H9 (cell line): ENCODE results near the gene KLF11. TPM values are rescaled to one million over a fixed set of nuclear protein-coding genes. Genes with fewer than 3 reads are reported as not detected.

Experiments
- DNase-seq: peaks from one replicate; pipeline ENCODE4 v3.0.0-alpha.2; 2017
- H2AFZ ChIP-seq: one replicate; pipeline ENCODE4 v1.6.1; 2013; ENCODE audit warnings: mild to moderate bottlenecking, low read length, control low read depth, moderate library complexity
- H2AK5ac ChIP-seq: 2 replicates; pipeline ENCODE4 v1.6.1; 2013; ENCODE audit warnings: low read length, control low read depth, mixed read lengths; ENCODE audit not compliant: insufficient read length
- H2BK120ac ChIP-seq: one replicate; pipeline ENCODE4 v1.6.1; 2013; ENCODE audit warnings: low read depth, mild to moderate bottlenecking, low read length, control low read depth, inconsistent platforms; ENCODE audit not compliant: poor library complexity, severe bottlenecking
- H2BK12ac ChIP-seq: 2 replicates; pipeline ENCODE4 v1.6.1; 2013; ENCODE audit warnings: low read length, control low read depth, mixed read lengths, low read depth; ENCODE audit not compliant: insufficient read length
- H2BK15ac ChIP-seq: 2 replicates; pipeline ENCODE4 v1.6.1; 2013; ENCODE audit warnings: low read depth, low read length, control low read depth
- H2BK20ac ChIP-seq: one replicate; pipeline ENCODE4 v1.6.1; 2013; ENCODE audit warnings: low read depth, mild to moderate bottlenecking, low read length, control low read depth, inconsistent platforms; ENCODE audit not compliant: poor library complexity, severe bottlenecking
- H2BK5ac ChIP-seq: 2 replicates; pipeline ENCODE4 v1.6.1; 2013; ENCODE audit warnings: low read length, control low read depth, mixed read lengths; ENCODE audit not compliant: insufficient read length
- H3K14ac ChIP-seq: 2 replicates; pipeline ENCODE4 v1.6.1; 2013; ENCODE audit warnings: low read length, control low read depth; ENCODE audit not compliant: insufficient read depth
- H3K18ac ChIP-seq: 2 replicates; pipeline ENCODE4 v1.6.1; 2013; ENCODE audit warnings: low read depth, mild to moderate bottlenecking, mixed read lengths, low read length, control low read depth; ENCODE audit not compliant: insufficient read length
- H3K23ac ChIP-seq: 2 replicates; pipeline ENCODE4 v1.6.1; 2013; ENCODE audit warnings: low read length, control low read depth, mixed read lengths, low read depth; ENCODE audit not compliant: insufficient read length
- H3K23me2 ChIP-seq: 2 replicates; pipeline ENCODE4 v1.6.1; 2013; ENCODE audit warnings: low read depth, mild to moderate bottlenecking, mixed read lengths, low read length, control low read depth; ENCODE audit not compliant: insufficient read length, poor library complexity, severe bottlenecking
- H3K27ac ChIP-seq: 2 replicates; pipeline ENCODE4 v1.5.1; 2013; ENCODE audit warnings: low read length, control low read depth, mixed read lengths, low read depth; ENCODE audit not compliant: insufficient read length
- H3K27me3 ChIP-seq: 2 replicates; pipeline ENCODE4 v1.6.1; 2013; ENCODE audit warnings: low read length, control low read depth, inconsistent platforms; ENCODE audit not compliant: insufficient read depth
- H3K4ac ChIP-seq: 2 replicates; pipeline ENCODE4 v1.6.1; 2013; ENCODE audit warnings: low read depth, mild to moderate bottlenecking, control low read depth, inconsistent platforms, low read length, moderate library complexity
- H3K4me1 ChIP-seq: 2 replicates; pipeline ENCODE4 v1.6.1; 2013; ENCODE audit warnings: low read length, control low read depth, inconsistent platforms; ENCODE audit not compliant: insufficient read depth
- H3K4me2 ChIP-seq: 2 replicates; pipeline ENCODE4 v1.6.1; 2013; ENCODE audit warnings: low read length, control low read depth, mixed read lengths; ENCODE audit not compliant: insufficient read length, insufficient read depth
- H3K56ac ChIP-seq: 2 replicates; pipeline ENCODE4 v1.6.1; 2013; ENCODE audit warnings: low read depth, mild to moderate bottlenecking, mixed read lengths, low read length, control low read depth; ENCODE audit not compliant: insufficient read length
- H3K79me1 ChIP-seq: 2 replicates; pipeline ENCODE4 v1.6.1; 2013; ENCODE audit warnings: low read depth, mild to moderate bottlenecking, moderate library complexity, low read length, control low read depth, inconsistent platforms; ENCODE audit not compliant: insufficient read depth, poor library complexity, severe bottlenecking
- H3K79me2 ChIP-seq: 2 replicates; pipeline ENCODE4 v1.6.1; 2013; ENCODE audit warnings: low read length, control low read depth, inconsistent platforms; ENCODE audit not compliant: insufficient read depth
- H3K9ac ChIP-seq: 2 replicates; pipeline ENCODE4 v1.6.1; 2013; ENCODE audit warnings: low read length, control low read depth, mixed read lengths; ENCODE audit not compliant: insufficient read length; ENCODE audit errors: extremely low read depth
- H3K9me3 ChIP-seq: one replicate; pipeline ENCODE4 v1.6.1; 2013; ENCODE audit warnings: low read depth, low read length, inconsistent platforms; ENCODE audit not compliant: control insufficient read depth
- H3T11ph ChIP-seq: one replicate; pipeline ENCODE4 v1.6.1; 2013; ENCODE audit warnings: mild to moderate bottlenecking, low read length, control low read depth, inconsistent platforms
- H4K20me1 ChIP-seq: one replicate; pipeline ENCODE4 v1.6.1; 2013; ENCODE audit not compliant: control insufficient read depth, insufficient read length, insufficient read depth
- H4K5ac ChIP-seq: 2 replicates; pipeline ENCODE4 v1.6.1; 2013; ENCODE audit warnings: low read depth, mild to moderate bottlenecking, mixed read lengths, low read length, control low read depth; ENCODE audit not compliant: insufficient read length
- H4K8ac ChIP-seq: replicated peaks from 2 replicates; pipeline ENCODE4 v1.6.1; 2013; ENCODE audit warnings: low read length, control low read depth, mixed read lengths, low read depth; ENCODE audit not compliant: insufficient read length
- H4K91ac ChIP-seq: 2 replicates; pipeline ENCODE4 v1.6.1; 2013; ENCODE audit warnings: low read depth, mild to moderate bottlenecking, moderate library complexity, mixed read lengths, low read length, control low read depth; ENCODE audit not compliant: insufficient read length
- H3K27ac Mint-ChIP-seq, 3 experiments: 2 replicates in 2 of 3; 3 replicates in 1 of 3; pipeline ENCODE4 v1.8.0; 2020 to 2021; ENCODE audit warnings: mixed read lengths in 3 of 3, mild to moderate bottlenecking in 1 of 3, moderate library complexity in 1 of 3
- H3K27me3 Mint-ChIP-seq: 2 replicates; pipeline ENCODE4 v1.8.0; 2021; ENCODE audit warnings: low read depth, mild to moderate bottlenecking, moderate library complexity, mixed read lengths
- H3K36me3 Mint-ChIP-seq, 3 experiments: 2 replicates in 2 of 3; 3 replicates in 1 of 3; pipeline ENCODE4 v1.8.0; 2020 to 2021; ENCODE audit warnings: low read depth in 3 of 3, mixed read lengths in 3 of 3; ENCODE audit not compliant: insufficient read depth in 1 of 3
- H3K4me1 Mint-ChIP-seq, 2 experiments: 2 replicates each; pipeline ENCODE4 v1.8.0; 2020; ENCODE audit warnings: mixed read lengths in 2 of 2
- H3K4me3 Mint-ChIP-seq, 2 experiments: 2 replicates in 1 of 2; 3 replicates in 1 of 2; pipeline ENCODE4 v1.8.0; 2020 to 2021; ENCODE audit warnings: mild to moderate bottlenecking in 2 of 2, mixed read lengths in 2 of 2, moderate library complexity in 1 of 2
- H3K9me3 Mint-ChIP-seq, 2 experiments: 2 replicates in 1 of 2; 3 replicates in 1 of 2; pipeline ENCODE4 v1.8.0; 2020; ENCODE audit warnings: mild to moderate bottlenecking in 2 of 2, mixed read lengths in 2 of 2, moderate library complexity in 1 of 2
- CTCF ChIP-seq: fragments of 200-600 bp; sonication (generic); conservative IDR thresholded peaks from 3 replicates; pipeline ENCODE4 v1.8.0; 2021; ENCODE audit warnings: antibody characterized with exemption, mild to moderate bottlenecking
- WGBS: extraction: QIAGEN DNeasy Blood & Tissue Kit; methylation state at CpG from one replicate; pipeline ENCODE4 v1.1.7; 2013; ENCODE audit warnings: missing lambda C conversion rate, low lambda C conversion rate, mixed read lengths; ENCODE audit not compliant: insufficient read length; ENCODE audit errors: extremely low coverage; 5-methylcytosine and 5-hydroxymethylcytosine counted together
- total RNA-seq: library from RNA; stranded (reverse); gene quantifications from 2 replicates; pipeline ENCODE4 v1.2.1, GENCODE V29; 2021

Gene KLF11
- total RNA-seq, 1 experiment from 2014 or later = 15.5 TPM

GRCh38 chr2:10009271-10009810 lies 34.0 kb upstream of the KLF11 start:
- no peaks in the 10 kb centered on the region for H4K20me1 ChIP-seq
- Mint-ChIP-seq H3K9me3 (no peaks in the 10 kb centered on the region), H3K36me3 (no peaks in the 10 kb centered on the region), H3K4me3 (no peak overlapping the region), H3K27me3 (no peaks in the 10 kb centered on the region; the same call in 1 of the 2 replicates), H3K27ac (no peak overlapping the region), H3K4me1 (peaks cover 0 to 4% of the 10 kb centered on the region in 2 experiments; a peak in 1 of 4 replicates)
- H2BK15ac ChIP-seq = no peak overlapping the region
- no peak overlapping the region for H4K91ac ChIP-seq
- no peak for DNase-seq
- no peak for TF ChIP-seq CTCF
- no peak overlapping the region for H4K5ac ChIP-seq
- no peak overlapping the region for H3K56ac ChIP-seq
- no peak overlapping the region for H3K23ac ChIP-seq
- no peak overlapping the region for H3K27ac ChIP-seq
- no peak overlapping the region for H2BK5ac ChIP-seq
- no peaks in the 10 kb centered on the region for H3K79me2 ChIP-seq
- H3K4me2 ChIP-seq = no peak overlapping the region
- H3K23me2 ChIP-seq = no peaks in the 10 kb centered on the region
- H3K18ac ChIP-seq = no peak overlapping the region
- no peak overlapping the region for H2AFZ ChIP-seq
- WGBS = no CpG with 5 or more reads among the region's 19 CpGs
- H3K4me1 ChIP-seq = no peaks in the 10 kb centered on the region
- H3T11ph ChIP-seq = no peak overlapping the region
- no peaks in the 10 kb centered on the region for H3K27me3 ChIP-seq
- H3K79me1 ChIP-seq = no peaks in the 10 kb centered on the region
- no peak overlapping the region for H3K4ac ChIP-seq
- no peak overlapping the region for H3K9ac ChIP-seq
- H2BK12ac ChIP-seq = no peak overlapping the region
- no peaks in the 10 kb centered on the region for H3K9me3 ChIP-seq
- no peak overlapping the region for H2AK5ac ChIP-seq
- H3K14ac ChIP-seq = no peak overlapping the region; the same call in 1 of the 2 replicates
- no peak overlapping the region for H2BK120ac ChIP-seq
- H4K8ac ChIP-seq = no peak overlapping the region
- H2BK20ac ChIP-seq = no peak overlapping the region
